WTC11 (cell line): Measurements from ENCODE around the gene MCM7. TPM values are rescaled to one million over a fixed set of nuclear protein-coding genes. Genes with fewer than 3 reads are reported as not detected.

ENCODE experiments used
- ATAC-seq: fragments of 200-7000 bp; cut with Tn5 transposase; 2 replicates; pipeline ENCODE4 v1.10.0; 2021; ENCODE audit warnings: mild to moderate bottlenecking, moderate library complexity
- CTCF ChIA-PET: fragments of 300-600 bp; sonication (Branson Sonifier 250); formaldehyde crosslinking; loops from one replicate; lab custom pipeline; 2021; ENCODE audit warnings: antibody characterized with exemption; lab: Charles Lee
- POLR2A ChIA-PET: fragments of 350-600 bp; sonication (Branson Sonifier 250); formaldehyde crosslinking; loops from one replicate; lab custom pipeline; 2021; ENCODE audit warnings: antibody characterized with exemption; lab: Charles Lee
- DNase-seq: peaks from one replicate; pipeline ENCODE4 v3.0.0; 2021; ENCODE audit warnings: low spot score
- H3K27ac Mint-ChIP-seq: 2 replicates; pipeline ENCODE4 v1.8.0; 2021; ENCODE audit warnings: mixed read lengths
- H3K27me3 Mint-ChIP-seq: 2 replicates; pipeline ENCODE4 v1.8.0; 2021; ENCODE audit warnings: low read depth, mild to moderate bottlenecking, moderate library complexity, mixed read lengths
- H3K36me3 Mint-ChIP-seq: 2 replicates; pipeline ENCODE4 v1.8.0; 2021; ENCODE audit warnings: mixed read lengths
- H3K4me1 Mint-ChIP-seq: 2 replicates; pipeline ENCODE4 v1.8.0; 2022; ENCODE audit warnings: mixed read lengths
- H3K4me3 Mint-ChIP-seq: 2 replicates; pipeline ENCODE4 v1.8.0; 2021; ENCODE audit warnings: mild to moderate bottlenecking, moderate library complexity, mixed read lengths
- H3K9me3 Mint-ChIP-seq: 2 replicates; pipeline ENCODE4 v1.8.0; 2021; ENCODE audit warnings: mixed read lengths
- ARID4B ChIP-seq: sonication (generic); formaldehyde crosslinking; IDR thresholded peaks from 2 replicates; pipeline ENCODE4 v1.8.0; 2023; ENCODE audit warnings: missing genetic modification reagents, mild to moderate bottlenecking, borderline replicate concordance
- ATF2 ChIP-seq: sonication (generic); formaldehyde crosslinking; IDR thresholded peaks from 2 replicates; pipeline ENCODE4 v1.8.1; 2022; ENCODE audit warnings: low read depth, missing genetic modification reagents, borderline replicate concordance
- FOXK1 ChIP-seq: sonication (generic); formaldehyde crosslinking; IDR thresholded peaks from 2 replicates; pipeline ENCODE4 v1.8.0; 2022; ENCODE audit warnings: mild to moderate bottlenecking, moderate library complexity, missing genetic modification reagents
- FOXP4 ChIP-seq: sonication (generic); formaldehyde crosslinking; IDR thresholded peaks from 2 replicates; pipeline ENCODE4 v1.8.0; 2022; ENCODE audit warnings: mild to moderate bottlenecking, missing genetic modification reagents
- GRHL2 ChIP-seq: fragments of 250-450 bp; sonication (Bioruptor Pico); IDR thresholded peaks from 2 replicates; pipeline ENCODE4 v1.8.0; 2022; ENCODE audit warnings: mild to moderate bottlenecking, moderate library complexity; ENCODE audit not compliant: insufficient replicate concordance, severe bottlenecking
- GTF2I ChIP-seq: fragments of 250-450 bp; sonication (Bioruptor Pico); conservative IDR thresholded peaks from 2 replicates; pipeline ENCODE4 v1.4.0; 2021; ENCODE audit warnings: mild to moderate bottlenecking
- HMGA2 ChIP-seq: fragments of 250-450 bp; sonication (Bioruptor Pico); IDR thresholded peaks from 2 replicates; pipeline ENCODE4 v1.4.0; 2021; ENCODE audit warnings: mild to moderate bottlenecking, moderate library complexity
- JAZF1 ChIP-seq: fragments of 250-450 bp; sonication (Bioruptor Pico); IDR thresholded peaks from 2 replicates; pipeline ENCODE4 v1.9.0; 2021; ENCODE audit warnings: moderate library complexity, mild to moderate bottlenecking, inconsistent platforms
- KAT7 ChIP-seq: sonication (generic); formaldehyde crosslinking; IDR thresholded peaks from 2 replicates; pipeline ENCODE4 v1.8.1; 2023; ENCODE audit warnings: missing genetic modification reagents, mild to moderate bottlenecking, borderline replicate concordance
- MLX ChIP-seq: sonication (generic); formaldehyde crosslinking; IDR thresholded peaks from 2 replicates; pipeline ENCODE4 v1.8.1; 2023; ENCODE audit warnings: mild to moderate bottlenecking, missing genetic modification reagents, moderate library complexity
- NFE2L1 ChIP-seq: sonication (generic); formaldehyde crosslinking; IDR thresholded peaks from 2 replicates; pipeline ENCODE4 v1.8.1; 2023; ENCODE audit warnings: missing genetic modification reagents
- PRRX2 ChIP-seq: fragments of 250-450 bp; sonication (Bioruptor Pico); IDR thresholded peaks from 2 replicates; pipeline ENCODE4 v1.8.0; 2021; ENCODE audit warnings: mild to moderate bottlenecking
- SMAD3 ChIP-seq: sonication (generic); formaldehyde crosslinking; IDR thresholded peaks from 2 replicates; pipeline ENCODE4 v1.8.0; 2022; ENCODE audit warnings: missing genetic modification reagents, mild to moderate bottlenecking, borderline replicate concordance
- TCF7 ChIP-seq: sonication (generic); formaldehyde crosslinking; IDR thresholded peaks from 2 replicates; pipeline ENCODE4 v1.8.0; 2022; ENCODE audit warnings: mild to moderate bottlenecking, low read depth, missing genetic modification reagents, moderate library complexity
- TP53 ChIP-seq: sonication (generic); formaldehyde crosslinking; IDR thresholded peaks from 2 replicates; pipeline ENCODE4 v1.8.1; 2023; ENCODE audit warnings: mild to moderate bottlenecking, missing genetic modification reagents
- USF2 ChIP-seq: sonication (generic); formaldehyde crosslinking; IDR thresholded peaks from 2 replicates; pipeline ENCODE4 v1.8.1; 2023; ENCODE audit warnings: mild to moderate bottlenecking, missing genetic modification reagents, moderate library complexity
- ZNF396 ChIP-seq: fragments of 250-450 bp; sonication (Bioruptor Pico); IDR thresholded peaks from 2 replicates; pipeline ENCODE4 v1.8.0; 2021; ENCODE audit warnings: mild to moderate bottlenecking, moderate library complexity, borderline replicate concordance
- ZNF425 ChIP-seq: fragments of 250-450 bp; sonication (Bioruptor Pico); conservative IDR thresholded peaks from 2 replicates; pipeline ENCODE4 v1.9.0; 2021; ENCODE audit warnings: mild to moderate bottlenecking
- ZNF671 ChIP-seq: fragments of 250-450 bp; sonication (Bioruptor Pico); IDR thresholded peaks from 2 replicates; pipeline ENCODE4 v1.8.0; 2021; ENCODE audit warnings: mild to moderate bottlenecking
- total RNA-seq: library from RNA; stranded (reverse); gene quantifications from 3 replicates; pipeline ENCODE4 v1.2.3, GENCODE V29; 2021

MCM7 gene
- total RNA-seq, 1 experiment from 2014 or later: 351 TPM

GRCh38 chr7:100064162-100064561, 37.0 kb downstream of the MCM7 start (continued):
- TF ChIP-seq PRRX2 (CRISPR knock-in tag) (no peak), TCF7 (CRISPR knock-in tag) (no peak), ARID4B (CRISPR knock-in tag) (no peak), GTF2I (CRISPR knock-in tag) (no peak), USF2 (CRISPR knock-in tag) (no peak), NFE2L1 (CRISPR knock-in tag) (no peak), SMAD3 (CRISPR knock-in tag) (no peak), KAT7 (CRISPR knock-in tag) (no peak), ATF2 (CRISPR knock-in tag) (no peak), TP53 (CRISPR knock-in tag) (no peak)

GRCh38 chr7:100063376-100063775, 37.8 kb downstream of the MCM7 start:
- Mint-ChIP-seq H3K4me3 (no peak overlapping the region), H3K36me3 (peaks cover 62% of the 10 kb centered on the region), H3K27me3 (no peaks in the 10 kb centered on the region), H3K27ac (no peak overlapping the region), H3K4me1 (no peaks in the 10 kb centered on the region), H3K9me3 (no peaks in the 10 kb centered on the region)
- CTCF ChIA-PET: interaction anchor here (1.2 kb wide), 1 partner anchor 150 kb away, joined by 3 read pairs; no protein-coding TSS in a partner anchor
- no peak for DNase-seq
- ATAC-seq: no peak
- TF ChIP-seq NFE2L1 (CRISPR knock-in tag): no peak
- TF ChIP-seq FOXP4 (CRISPR knock-in tag): no peak
- TF ChIP-seq ZNF671 (CRISPR knock-in tag): no peak
- POLR2A ChIA-PET: interaction anchor here (0.7 to 1.3 kb wide), 2 partner anchors 77 to 352 kb away, joined by 4 read pairs; no protein-coding TSS in a partner anchor

GRCh38 chr7:100061518-100062193, 39.5 kb downstream of the MCM7 start:
- H3K36me3 Mint-ChIP-seq: peaks cover 71% of the 10 kb centered on the region
- H3K27me3 Mint-ChIP-seq: no peaks in the 10 kb centered on the region
- ChIA-PET POLR2A (no interaction called here), CTCF (no interaction called here)
- H3K4me1 Mint-ChIP-seq: no peaks in the 10 kb centered on the region
- no peak overlapping the region for H3K27ac Mint-ChIP-seq
- DNase-seq (no peak), ATAC-seq (no peak)
- H3K4me3 Mint-ChIP-seq: no peak overlapping the region
- no peaks in the 10 kb centered on the region for H3K9me3 Mint-ChIP-seq
- TF ChIP-seq FOXK1 (CRISPR knock-in tag) (no peak), JAZF1 (CRISPR knock-in tag) (no peak), HMGA2 (no peak), ZNF396 (CRISPR knock-in tag) (no peak), GRHL2 (no peak), MLX (CRISPR knock-in tag) (no peak), ZNF425 (CRISPR knock-in tag) (no peak)
